Fibroblast of lung (primary cell): ENCODE results near the gene MARVELD1. TPM values are rescaled to one million over a fixed set of nuclear protein-coding genes. Genes with fewer than 3 reads are reported as not detected.

Experiments used
- DNase-seq, 2 donors: peaks; one replicate each; pipeline versions ENCODE4 v3.0.0 to v3.0.0-alpha.2; 2010; ENCODE audit warnings: low read depth in 2 of 2
- H2AFZ ChIP-seq: 2 replicates; pipeline ENCODE4 v1.5.1; 2012; ENCODE audit warnings: low read length, control low read depth, inconsistent platforms
- H3K27ac ChIP-seq: 2 replicates; pipeline ENCODE4 v1.5.1; 2011; ENCODE audit warnings: low read length, control low read depth; ENCODE audit not compliant: insufficient read depth
- H3K27me3 ChIP-seq: 2 replicates; pipeline ENCODE4 v1.5.1; 2011; ENCODE audit warnings: mild to moderate bottlenecking, low read length; ENCODE audit not compliant: control insufficient read depth, insufficient read depth
- H3K36me3 ChIP-seq: 2 replicates; pipeline ENCODE4 v1.5.1; 2011; ENCODE audit warnings: low read length; ENCODE audit not compliant: control insufficient read depth, insufficient read depth
- H3K4me1 ChIP-seq: 2 replicates; pipeline ENCODE4 v1.5.1; 2011; ENCODE audit warnings: low read length; ENCODE audit not compliant: control insufficient read depth, insufficient read depth; ENCODE audit errors: extremely low read depth
- H3K4me2 ChIP-seq: 2 replicates; pipeline ENCODE4 v1.5.1; 2011; ENCODE audit warnings: low read length, control low read depth; ENCODE audit not compliant: insufficient read depth; ENCODE audit errors: extremely low read depth
- H3K4me3 ChIP-seq, 4 experiments: fragments of 200-600 bp in 1 of 4; sonication (generic) in 1 of 4; replicated peaks in 1 of 4; 2 replicates each; pipeline ENCODE4 v1.5.1; 2011 to 2016; ENCODE audit warnings: low read length in 4 of 4, low read depth in 3 of 4, mild to moderate bottlenecking in 3 of 4, control low read depth in 2 of 4, inconsistent platforms in 1 of 4, mixed read lengths in 1 of 4; ENCODE audit not compliant: insufficient read depth in 1 of 4; ENCODE audit errors: control extremely low read depth in 1 of 4
- H3K79me2 ChIP-seq: 2 replicates; pipeline ENCODE4 v1.5.1; 2012; ENCODE audit warnings: mild to moderate bottlenecking, low read length, inconsistent platforms; ENCODE audit not compliant: control insufficient read depth, insufficient read depth
- H3K9ac ChIP-seq: 2 replicates; pipeline ENCODE4 v1.5.1; 2011; ENCODE audit warnings: mild to moderate bottlenecking, low read length, control low read depth; ENCODE audit not compliant: insufficient read depth
- H3K9me3 ChIP-seq: 2 replicates; pipeline ENCODE4 v1.5.1; 2012; ENCODE audit warnings: low read depth, low read length; ENCODE audit not compliant: control insufficient read depth, insufficient read depth
- H4K20me1 ChIP-seq: 2 replicates; pipeline ENCODE4 v1.5.1; 2011; ENCODE audit warnings: low read length; ENCODE audit not compliant: control insufficient read depth, insufficient read depth; ENCODE audit errors: extremely low read depth
- CTCF ChIP-seq, 2 donors: IDR thresholded peaks in 1 of 2; conservative IDR thresholded peaks in 1 of 2; 1 replicate in 1 of 2; 2 replicates in 1 of 2; pipeline ENCODE4 v1.5.1; 2011 to 2012; ENCODE audit warnings: low read length in 2 of 2, control low read depth in 1 of 2, inconsistent platforms in 1 of 2, low read depth in 1 of 2, mild to moderate bottlenecking in 1 of 2
- EZH2 ChIP-seq: IDR thresholded peaks from 2 replicates; pipeline ENCODE4 v1.5.1; 2012; ENCODE audit warnings: low read length, control low read depth, mild to moderate bottlenecking; ENCODE audit errors: missing control alignments
- polyA plus RNA-seq, 2 donors: library from polyadenylated mRNA; depleted of rRNA in 1 of 2; stranded (reverse) in 1 of 2; unstranded in 1 of 2; fragments of >200 nt; gene quantifications; 2 replicates each; pipeline ENCODE4 v1.2.1, GENCODE V29; 2011 to 2012; ENCODE audit warnings: missing spikeins in 1 of 2
- total RNA-seq: library from RNA; depleted of rRNA; stranded (reverse); fragments of >200 nt; gene quantifications from 2 replicates; pipeline ENCODE4 v1.2.1, GENCODE V29; 2014

MARVELD1 gene
- total and polyA plus RNA-seq, 2 donors (not counting 1 experiment from before 2014, with no cell fraction given) = 16.3 to 132 TPM

GRCh38 chr10:97732052-97732359 is 18.5 kb downstream of the MARVELD1 start:
- Histone ChIP-seq H3K27me3 (no peaks in the 10 kb centered on the region), H3K27ac (no peak overlapping the region), H3K4me2 (no peak overlapping the region), H3K4me3 (no peak overlapping the region), H2AFZ (no peak overlapping the region), H3K9me3 (no peaks in the 10 kb centered on the region), H4K20me1 (no peaks in the 10 kb centered on the region), H3K9ac (no peak overlapping the region), H3K4me1 (peaks cover 2% of the 10 kb centered on the region), H3K36me3 (no peaks in the 10 kb centered on the region), H3K79me2 (no peaks in the 10 kb centered on the region)
- TF ChIP-seq EZH2 (no peak), CTCF (conservative IDR thresholded peaks at IDR 0.05 in 1 of 2, IDR thresholded peaks at IDR 0.05 in 1 of 2; ENCODE audit: low read depth in 1 of 2, low read length in 2 of 2) (no peak)
- no peak for DNase-seq

GRCh38 chr10:97733256-97733655 is 19.7 kb downstream of the MARVELD1 start:
- H3K4me2 ChIP-seq = no peak overlapping the region
- peaks cover 4% of the 10 kb centered on the region for H3K4me1 ChIP-seq
- peaks cover 10% of the 10 kb centered on the region for H3K79me2 ChIP-seq
- H4K20me1 ChIP-seq = no peaks in the 10 kb centered on the region
- H3K4me3 ChIP-seq = no peak overlapping the region
- H3K27ac ChIP-seq = no peak overlapping the region
- no peak overlapping the region for H2AFZ ChIP-seq
- H3K9me3 ChIP-seq = no peaks in the 10 kb centered on the region
- no peaks in the 10 kb centered on the region for H3K36me3 ChIP-seq
- no peak overlapping the region for H3K9ac ChIP-seq
- DNase-seq = no peak
- TF ChIP-seq EZH2 (no peak), CTCF (conservative IDR thresholded peaks at IDR 0.05 in 1 of 2, IDR thresholded peaks at IDR 0.05 in 1 of 2; ENCODE audit: low read depth in 1 of 2, low read length in 2 of 2) (no peak)
- no peaks in the 10 kb centered on the region for H3K27me3 ChIP-seq

- no peak for DNase-seq
Observed at GRCh38 chr10:97734021-97734420, 20.5 kb downstream of the MARVELD1 start.

More at GRCh38 chr10:97734021-97734420, 20.5 kb downstream of the MARVELD1 start:
- Histone ChIP-seq H3K9ac (no peak overlapping the region), H3K79me2 (peaks cover 16% of the 10 kb centered on the region), H4K20me1 (no peaks in the 10 kb centered on the region), H3K4me2 (no peak overlapping the region), H2AFZ (no peak overlapping the region), H3K36me3 (no peaks in the 10 kb centered on the region), H3K9me3 (no peaks in the 10 kb centered on the region), H3K27ac (no peak overlapping the region), H3K27me3 (no peaks in the 10 kb centered on the region), H3K4me1 (peaks cover 4% of the 10 kb centered on the region), H3K4me3 (no peak overlapping the region)
- TF ChIP-seq CTCF (conservative IDR thresholded peaks at IDR 0.05 in 1 of 2, IDR thresholded peaks at IDR 0.05 in 1 of 2; ENCODE audit: low read depth in 1 of 2, low read length in 2 of 2) (no peak), EZH2 (no peak)
